ENCODE measurements around the gene CLDN1. TPM values are rescaled to one million over a fixed set of nuclear protein-coding genes. Genes with fewer than 3 reads are reported as not detected.

Gene CLDN1
- total RNA-seq, 1 donor from 2014 or later, result 0.14 TPM

DNA sequence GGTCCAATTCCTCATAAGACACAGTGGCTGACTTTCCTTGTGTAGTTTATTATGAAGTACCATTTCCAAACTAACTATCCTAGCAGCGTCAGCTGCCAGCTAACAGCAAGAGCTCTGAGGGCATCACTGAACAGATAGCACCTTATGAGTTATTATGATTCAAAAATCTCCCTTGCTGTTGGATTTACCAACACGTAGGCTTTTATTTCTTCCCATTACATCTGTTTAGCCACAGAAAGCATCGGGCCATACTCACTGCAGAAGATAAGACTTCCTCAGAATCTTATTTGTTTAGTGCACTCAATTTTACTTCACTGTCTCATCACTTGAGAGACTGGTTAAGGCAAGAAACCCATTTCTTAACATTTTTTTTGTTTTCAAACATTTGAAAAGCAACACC is 16.2 kb downstream of the CLDN1 start:
- Mint-ChIP-seq H3K27ac (ENCODE audit: unreplicated experiment) (no peak overlapping the region), H3K36me3 (ENCODE audit: low read depth) (no peaks in the 10 kb centered on the region), H3K27me3 (ENCODE audit: low read depth) (no peaks in the 10 kb centered on the region), H3K4me1 (no peaks in the 10 kb centered on the region), H3K4me3 (no peak overlapping the region), H3K9me3 (no peaks in the 10 kb centered on the region)
- no peak for DNase-seq (ENCODE audit: low read depth, low spot score)
- TF ChIP-seq, protein P1, sequence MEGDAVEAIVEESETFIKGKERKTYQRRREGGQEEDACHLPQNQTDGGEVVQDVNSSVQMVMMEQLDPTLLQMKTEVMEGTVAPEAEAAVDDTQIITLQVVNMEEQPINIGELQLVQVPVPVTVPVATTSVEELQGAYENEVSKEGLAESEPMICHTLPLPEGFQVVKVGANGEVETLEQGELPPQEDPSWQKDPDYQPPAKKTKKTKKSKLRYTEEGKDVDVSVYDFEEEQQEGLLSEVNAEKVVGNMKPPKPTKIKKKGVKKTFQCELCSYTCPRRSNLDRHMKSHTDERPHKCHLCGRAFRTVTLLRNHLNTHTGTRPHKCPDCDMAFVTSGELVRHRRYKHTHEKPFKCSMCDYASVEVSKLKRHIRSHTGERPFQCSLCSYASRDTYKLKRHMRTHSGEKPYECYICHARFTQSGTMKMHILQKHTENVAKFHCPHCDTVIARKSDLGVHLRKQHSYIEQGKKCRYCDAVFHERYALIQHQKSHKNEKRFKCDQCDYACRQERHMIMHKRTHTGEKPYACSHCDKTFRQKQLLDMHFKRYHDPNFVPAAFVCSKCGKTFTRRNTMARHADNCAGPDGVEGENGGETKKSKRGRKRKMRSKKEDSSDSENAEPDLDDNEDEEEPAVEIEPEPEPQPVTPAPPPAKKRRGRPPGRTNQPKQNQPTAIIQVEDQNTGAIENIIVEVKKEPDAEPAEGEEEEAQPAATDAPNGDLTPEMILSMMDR (conservative IDR thresholded peaks at IDR 0.05), result no peak

DNA sequence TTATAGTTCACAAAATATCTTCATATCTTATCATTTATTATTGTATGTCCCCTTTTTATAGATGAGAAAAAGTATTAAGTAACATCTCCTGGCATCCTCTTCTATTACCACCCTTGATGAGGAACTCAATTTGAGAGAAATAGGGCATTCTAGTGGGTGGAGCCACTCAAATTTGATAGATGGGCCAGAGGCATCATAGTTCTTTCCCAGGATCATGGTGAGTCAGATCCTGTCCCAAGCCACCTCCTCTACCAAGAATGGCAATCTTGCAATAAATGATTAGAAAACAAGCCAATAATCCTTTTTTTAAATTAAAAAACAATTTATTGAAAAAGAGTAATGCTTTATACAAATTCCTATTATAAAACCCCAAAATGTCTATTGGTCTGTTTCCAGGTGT is 16.8 kb downstream of the CLDN1 start:
- Mint-ChIP-seq H3K36me3 (ENCODE audit: low read depth) (no peaks in the 10 kb centered on the region), H3K4me1 (no peaks in the 10 kb centered on the region), H3K9me3 (no peaks in the 10 kb centered on the region), H3K27me3 (ENCODE audit: low read depth) (no peaks in the 10 kb centered on the region), H3K4me3 (no peak overlapping the region), H3K27ac (ENCODE audit: unreplicated experiment) (no peak overlapping the region)
- TF ChIP-seq, protein P1 (conservative IDR thresholded peaks at IDR 0.05), result no peak
- no peak for DNase-seq (ENCODE audit: low read depth, low spot score)

DNA sequence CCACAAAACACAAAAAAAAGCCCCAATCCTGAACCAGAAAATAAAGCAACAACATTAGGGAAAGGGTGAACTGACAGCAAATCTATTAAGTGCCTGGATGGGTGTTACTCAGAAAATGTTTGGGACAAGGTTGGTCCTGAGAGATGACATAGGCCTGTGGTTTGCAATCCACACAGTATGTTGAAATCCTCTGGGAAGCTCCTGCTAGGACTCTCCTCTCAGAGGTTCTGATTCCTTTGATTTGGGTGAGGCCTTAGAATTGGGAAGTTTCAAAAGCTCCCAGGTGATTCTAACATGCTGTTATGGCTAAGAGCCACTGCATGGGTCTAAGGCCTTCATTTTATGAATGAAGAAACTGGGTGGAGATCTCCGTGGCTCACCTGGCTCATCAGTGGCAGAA is 18.4 kb downstream of the CLDN1 start:
- TF ChIP-seq, protein P1 (conservative IDR thresholded peaks at IDR 0.05), result no peak
- Mint-ChIP-seq H3K9me3 (no peaks in the 10 kb centered on the region), H3K4me1 (no peaks in the 10 kb centered on the region), H3K36me3 (ENCODE audit: low read depth) (no peaks in the 10 kb centered on the region), H3K27me3 (ENCODE audit: low read depth) (no peaks in the 10 kb centered on the region), H3K4me3 (no peak overlapping the region), H3K27ac (ENCODE audit: unreplicated experiment) (no peak overlapping the region)
- no peak for DNase-seq (ENCODE audit: low read depth, low spot score)

DNA sequence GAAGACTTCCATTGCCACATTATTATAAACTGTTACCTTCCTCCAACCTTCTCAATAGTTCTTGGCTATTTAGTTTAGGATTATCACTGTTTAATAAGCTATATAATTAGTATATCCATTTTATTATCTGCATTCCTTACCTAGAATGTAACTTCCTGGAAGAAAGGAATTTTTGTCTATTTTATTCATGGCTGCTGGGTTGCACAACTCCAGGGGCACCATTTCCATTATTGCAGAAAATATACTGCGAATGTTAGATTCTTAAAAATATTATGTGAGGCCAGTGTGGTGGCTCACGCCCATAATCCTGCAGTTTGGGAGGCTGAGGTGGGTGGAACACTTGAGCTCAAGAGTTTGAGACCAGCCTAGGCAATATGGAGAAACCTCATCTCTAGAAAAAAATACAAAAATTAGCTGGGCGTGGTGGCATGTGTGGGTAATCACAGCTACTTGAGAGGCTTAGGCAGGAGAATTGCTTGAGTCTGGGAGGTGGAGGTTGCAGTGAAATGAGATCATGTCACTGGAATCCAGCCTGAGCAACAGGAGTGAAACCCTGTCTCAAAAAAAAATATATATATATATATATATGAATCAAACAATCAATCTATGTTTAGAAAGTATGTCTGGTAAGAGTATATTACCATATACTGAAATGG is 19.9 kb downstream of the CLDN1 start:
- TF ChIP-seq, protein P1 (conservative IDR thresholded peaks at IDR 0.05), result no peak
- no peaks in the 10 kb centered on the region for H3K36me3 Mint-ChIP-seq (ENCODE audit: low read depth)

DNA sequence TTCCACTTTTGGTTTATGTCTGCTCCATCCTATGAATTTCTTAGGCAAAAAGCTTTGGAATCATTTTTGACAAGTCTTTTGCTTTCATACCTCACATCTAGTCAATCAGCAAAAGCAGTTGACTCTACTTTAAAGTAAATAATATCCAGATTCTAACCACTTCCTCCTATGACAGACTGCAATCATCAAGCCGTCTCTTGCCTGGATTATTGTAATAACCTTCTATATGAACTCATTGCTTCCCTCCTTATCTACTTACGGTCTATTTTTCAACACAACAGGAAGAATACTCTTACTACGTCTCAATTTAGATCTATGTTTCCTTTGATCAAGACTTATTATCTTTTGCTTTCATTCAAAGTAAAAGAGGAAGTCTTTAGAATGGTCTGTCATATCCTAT is 20.7 kb downstream of the CLDN1 start:
- no peak overlapping the region for H3K27ac Mint-ChIP-seq (ENCODE audit: unreplicated experiment)
- H3K4me1 Mint-ChIP-seq, result no peaks in the 10 kb centered on the region
- no peaks in the 10 kb centered on the region for H3K36me3 Mint-ChIP-seq (ENCODE audit: low read depth)
- no peaks in the 10 kb centered on the region for H3K27me3 Mint-ChIP-seq (ENCODE audit: low read depth)
- DNase-seq (ENCODE audit: low read depth, low spot score), result no peak
- TF ChIP-seq, protein P1 (conservative IDR thresholded peaks at IDR 0.05), result no peak
- no peaks in the 10 kb centered on the region for H3K9me3 Mint-ChIP-seq
- H3K4me3 Mint-ChIP-seq, result no peak overlapping the region

More for the DNA sequence above, 19.9 kb downstream of the CLDN1 start:
- H3K4me1 Mint-ChIP-seq, result no peaks in the 10 kb centered on the region
- DNase-seq (ENCODE audit: low read depth, low spot score), result no peak
- no peak overlapping the region for H3K4me3 Mint-ChIP-seq
- H3K27ac Mint-ChIP-seq (ENCODE audit: unreplicated experiment), result no peak overlapping the region
- no peaks in the 10 kb centered on the region for H3K9me3 Mint-ChIP-seq
- no peaks in the 10 kb centered on the region for H3K27me3 Mint-ChIP-seq (ENCODE audit: low read depth)
